K562 (cell line): ENCODE measurements around the gene CACNG7. TPM values are rescaled to one million over a fixed set of nuclear protein-coding genes. Genes with fewer than 3 reads are reported as not detected.
A peak's percentile ranks its signal among the peaks of the same experiment; 100 is the strongest.

Experiments used
- ARID1B ChIP-seq: fragments of 450-650 bp; IDR thresholded peaks from 2 replicates; pipeline ENCODE4 v1.6.1; 2016; ENCODE audit warnings: antibody characterized with exemption, mild to moderate bottlenecking, inconsistent platforms
- BHLHE40 ChIP-seq: IDR thresholded peaks from 2 replicates; pipeline ENCODE4 v1.6.1; 2011; ENCODE audit warnings: low read length, improper control_type of control experiment
- CCNT2 ChIP-seq: IDR thresholded peaks from 2 replicates; pipeline ENCODE4 v1.6.1; 2011; ENCODE audit warnings: borderline replicate concordance, low read depth, mild to moderate bottlenecking, moderate library complexity, mixed read lengths, low read length; ENCODE audit not compliant: insufficient read length; ENCODE audit errors: extremely low read depth
- CHD4 ChIP-seq: fragments of 200-600 bp; sonication (generic); IDR thresholded peaks from 3 replicates; pipeline ENCODE4 v1.6.1; 2012; ENCODE audit warnings: low read depth, mild to moderate bottlenecking, mixed read lengths, low read length, inconsistent platforms; ENCODE audit not compliant: insufficient read depth, insufficient replicate concordance, poor library complexity, severe bottlenecking
- CSDE1 ChIP-seq, 2 experiments: fragments of 450-650 bp; IDR thresholded peaks; 2 replicates each; pipeline ENCODE4 v1.6.1; 2016; ENCODE audit warnings: mild to moderate bottlenecking in 1 of 2
- CTBP1 ChIP-seq: fragments of 450-650 bp; IDR thresholded peaks from 2 replicates; pipeline ENCODE4 v1.6.1; 2016; ENCODE audit warnings: borderline replicate concordance
- DMBX1 ChIP-seq: fragments of 250-450 bp; sonication (Bioruptor Pico); IDR thresholded peaks from 2 replicates; pipeline ENCODE4 v1.8.0; 2022; ENCODE audit warnings: inconsistent platforms, mild to moderate bottlenecking, moderate library complexity, borderline replicate concordance
- ELF1 ChIP-seq: fragments of 200-800 bp; sonication (Bioruptor generic); IDR thresholded peaks from 2 replicates; pipeline ENCODE4 v1.6.1; 2016; ENCODE audit warnings: missing genetic modification characterization, missing compliant biosample characterization
- HIVEP1 ChIP-seq: fragments of 250-450 bp; sonication (Bioruptor Pico); IDR thresholded peaks from 2 replicates; pipeline ENCODE4 v1.4.0; 2020; ENCODE audit warnings: mild to moderate bottlenecking
- HLTF ChIP-seq: fragments of 450-650 bp; IDR thresholded peaks from 2 replicates; pipeline ENCODE4 v1.6.1; 2016
- HNRNPLL ChIP-seq: fragments of 200-400 bp; formaldehyde crosslinking; IDR thresholded peaks from 2 replicates; pipeline ENCODE4 v1.6.1; 2017; ENCODE audit warnings: low read length, low read depth, mild to moderate bottlenecking; ENCODE audit not compliant: poor library complexity, severe bottlenecking
- JUN ChIP-seq, 2 experiments: sonication (generic) in 1 of 2; formaldehyde crosslinking in 1 of 2; IDR thresholded peaks; 2 replicates each; pipeline versions ENCODE4 v1.6.1 to v1.8.0; 2012 to 2022; ENCODE audit warnings: borderline replicate concordance in 2 of 2, mild to moderate bottlenecking in 2 of 2, improper control_type of control experiment in 1 of 2, low read depth in 1 of 2, low read length in 1 of 2, missing genetic modification reagents in 1 of 2
- MAFK ChIP-seq: IDR thresholded peaks from 2 replicates; pipeline ENCODE4 v1.6.1; 2011; ENCODE audit warnings: low read length, improper control_type of control experiment
- MCM5 ChIP-seq: fragments of 450-650 bp; IDR thresholded peaks from 2 replicates; pipeline ENCODE4 v1.6.1; 2016; ENCODE audit warnings: low read depth
- MYC ChIP-seq, 2 experiments: fragments of 250-450 bp in 1 of 2; sonication (Bioruptor Pico) in 1 of 2; IDR thresholded peaks; 2 replicates each; pipeline versions ENCODE4 v1.5.1 to v1.6.1; 2012 to 2021; ENCODE audit warnings: low read depth in 2 of 2, borderline replicate concordance in 1 of 2, improper control_type of control experiment in 1 of 2, low read length in 1 of 2, mild to moderate bottlenecking in 1 of 2, moderate library complexity in 1 of 2
- NCOR1 ChIP-seq: fragments of 450-650 bp; IDR thresholded peaks from 2 replicates; pipeline ENCODE4 v1.6.1; 2016; ENCODE audit warnings: mild to moderate bottlenecking, moderate library complexity
- NKRF ChIP-seq: fragments of 450-650 bp; IDR thresholded peaks from 2 replicates; pipeline ENCODE4 v1.6.1; 2016; ENCODE audit warnings: borderline replicate concordance
- RFX1 ChIP-seq: fragments of 450-650 bp; IDR thresholded peaks from 2 replicates; pipeline ENCODE4 v1.6.1; 2016; ENCODE audit warnings: mild to moderate bottlenecking, moderate library complexity
- SIN3A ChIP-seq, 2 experiments: fragments of 150-350 bp in 1 of 2; IDR thresholded peaks; 2 replicates each; pipeline ENCODE4 v1.6.1; 2011 to 2016; ENCODE audit warnings: borderline replicate concordance in 2 of 2, low read depth in 2 of 2, low read length in 2 of 2, mild to moderate bottlenecking in 2 of 2, moderate library complexity in 2 of 2; ENCODE audit not compliant: control insufficient read depth in 1 of 2
- SP1 ChIP-seq: sonication (generic); formaldehyde crosslinking; IDR thresholded peaks from 2 replicates; pipeline ENCODE4 v1.8.1; 2022; ENCODE audit warnings: mild to moderate bottlenecking, missing genetic modification reagents
- SPI1 ChIP-seq: IDR thresholded peaks from 2 replicates; pipeline ENCODE4 v1.6.1; 2011; ENCODE audit warnings: low read depth, low read length, control low read depth, borderline replicate concordance
- TAF7 ChIP-seq: fragments of 450-650 bp; IDR thresholded peaks from 2 replicates; pipeline ENCODE4 v1.6.1; 2016; ENCODE audit warnings: missing genetic modification characterization, missing compliant biosample characterization
- THRAP3 ChIP-seq: fragments of 450-650 bp; IDR thresholded peaks from 2 replicates; pipeline ENCODE4 v1.6.1; 2016; ENCODE audit warnings: mild to moderate bottlenecking, inconsistent platforms, borderline replicate concordance
- ZNF175 ChIP-seq: fragments of 200-800 bp; sonication (Bioruptor generic); IDR thresholded peaks from 2 replicates; pipeline ENCODE4 v1.6.1; 2016; ENCODE audit warnings: low read depth, mild to moderate bottlenecking, missing genetic modification characterization, missing compliant biosample characterization
- ZNF586 ChIP-seq: fragments of 450-650 bp; formaldehyde crosslinking; conservative IDR thresholded peaks from 2 replicates; pipeline ENCODE4 v1.4.0; 2020; ENCODE audit warnings: mild to moderate bottlenecking, moderate library complexity
- ZNF75A ChIP-seq: fragments of 450-650 bp; formaldehyde crosslinking; IDR thresholded peaks from 2 replicates; pipeline ENCODE4 v1.4.0; 2020; ENCODE audit warnings: mild to moderate bottlenecking
- polyA plus RNA-seq, 8 experiments: library from polyadenylated mRNA; depleted of rRNA in 4 of 8; stranded (reverse) in 5 of 8; unstranded in 3 of 8; fragments of >200 nt; fragmentation: Nextera tagmentation in 2 of 8; fragmentation: Illumina TruSeq in 1 of 8; extraction: Ambion mirVana in 2 of 8; extraction: Trizol in 1 of 8; gene quantifications; 2 replicates each; pipeline versions ENCODE4 v1.2.1 to v1.2.3, GENCODE V29; 2011 to 2014; ENCODE audit warnings: inconsistent platforms in 1 of 8, missing spikeins in 1 of 8
- total RNA-seq, 7 experiments: library from RNA; depleted of rRNA in 6 of 7; stranded (reverse); fragments of >200 nt in 6 of 7; fragmentation: Illumina TruSeq in 2 of 7; extraction: Trizol in 2 of 7; gene quantifications; 2 replicates each; pipeline versions ENCODE4 v1.2.1 to v1.2.3, GENCODE V29; 2011 to 2021; ENCODE audit warnings: low replicate concordance in 1 of 7

Gene CACNG7
- total and polyA plus RNA-seq, 9 of the 15 experiments (the other 6 are each of a cell fraction or from before 2014, with no cell fraction given): not detected

DNA sequence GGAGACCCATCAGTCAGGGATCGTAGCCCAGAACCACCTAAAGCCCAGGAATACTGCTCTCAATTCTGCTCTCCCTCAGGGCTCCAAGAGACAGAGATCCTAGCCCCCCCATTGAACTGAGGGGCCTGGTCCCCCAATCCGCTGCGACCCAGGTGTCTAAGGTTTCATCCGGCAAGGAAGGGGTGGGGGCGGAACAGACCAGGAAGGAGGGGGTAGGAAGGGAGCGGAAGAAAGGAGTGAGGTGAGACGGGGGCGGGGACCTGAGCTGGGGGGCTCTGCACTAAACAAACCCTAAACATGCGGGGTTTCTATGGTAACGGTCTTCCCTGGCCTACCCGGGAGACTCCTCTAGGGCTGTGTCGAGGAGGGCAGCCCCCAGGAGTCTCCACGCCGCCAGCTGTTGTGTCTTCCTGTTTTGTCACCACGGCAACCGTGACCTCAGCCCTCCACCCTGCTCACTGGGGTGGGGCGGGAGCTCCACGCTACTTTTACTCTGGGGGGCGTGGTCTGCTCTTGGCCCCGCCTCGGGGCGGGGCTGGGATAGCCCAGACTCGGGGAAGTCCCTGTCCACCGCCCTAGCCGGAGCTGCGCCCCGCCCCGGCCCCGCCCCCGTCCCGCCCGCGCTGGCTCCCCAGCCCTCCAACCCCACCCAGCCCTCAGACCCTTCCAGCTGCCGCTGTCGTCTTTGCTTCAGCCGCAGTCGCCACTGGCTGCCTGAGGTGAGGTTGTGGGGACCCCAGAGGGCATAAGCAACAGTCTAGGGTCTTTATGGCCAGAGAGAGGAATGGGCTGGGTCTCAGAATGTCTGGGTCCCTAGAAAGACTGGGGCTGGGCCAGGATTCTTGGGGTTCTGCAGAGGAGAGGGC, 41.6 kb upstream of the CACNG7 start, which contains the start of gene MYADM (continued):
- TF ChIP-seq CSDE1 (IDR thresholded peaks at IDR 0.05) (peak in 1 of 2 experiments; percentile 77; a peak in 2 of 4 replicates), ARID1B (peak; percentile 37; the same call in 1 of the 2 replicates), CHD4 (no peak), MCM5 (no peak), DMBX1 (no peak), THRAP3 (no peak), ZNF75A (CRISPR knock-in tag) (no peak), BHLHE40 (no peak), ZNF175 (no peak), NKRF (peak; percentile 32), RFX1 (peak; percentile 98), CCNT2 (peak; percentile 74), MAFK (no peak), NCOR1 (no peak), MYC (IDR thresholded peaks at IDR 0.05; ENCODE audit: low read depth, low read length) (peak; percentile 60), MYC (CRISPR knock-in tag; IDR thresholded peaks at IDR 0.05; ENCODE audit: borderline replicate concordance, low read depth) (no peak), HLTF (no peak), HNRNPLL (peak; percentile 24), CTBP1 (no peak), ZNF586 (CRISPR knock-in tag) (no peak), TAF7 (tag) (no peak), SPI1 (0 out of 2 replicates have a peak, but pooled peaks have one; percentile 33), HIVEP1 (CRISPR knock-in tag) (peak; percentile 70; the same call in 1 of the 2 replicates), SP1 (CRISPR knock-in tag) (peak; percentile 79; the same call in 1 of the 2 replicates), SIN3A (IDR thresholded peaks at IDR 0.05; ENCODE audit: borderline replicate concordance in 2 of 2, control insufficient read depth in 1 of 2, low read depth in 2 of 2, low read length in 2 of 2) (peak; percentile 70 to 86), JUN (IDR thresholded peaks at IDR 0.05; ENCODE audit: borderline replicate concordance, low read depth, low read length) (0 out of 2 replicates have a peak, but pooled peaks have one; percentile 9), JUN (CRISPR knock-in tag; IDR thresholded peaks at IDR 0.05; ENCODE audit: borderline replicate concordance) (no peak), ELF1 (tag) (peak; percentile 86)
